Muscle layer of colon (tissue), 2 donors: ENCODE data around the gene RASAL3.

Experiments used
- H3K27ac ChIP-seq: one replicate; pipeline ENCODE4 v1.7.0; 2013; ENCODE audit warnings: low read depth, mild to moderate bottlenecking, low read length, moderate library complexity
- H3K27me3 ChIP-seq, 2 donors: one replicate each; pipeline ENCODE4 v1.7.0; 2013; ENCODE audit warnings: low read length in 2 of 2, mild to moderate bottlenecking in 2 of 2; ENCODE audit not compliant: insufficient read depth in 2 of 2, control insufficient read depth in 1 of 2
- H3K36me3 ChIP-seq: one replicate; pipeline ENCODE4 v1.7.0; 2013; ENCODE audit warnings: mild to moderate bottlenecking, low read length; ENCODE audit not compliant: insufficient read depth
- H3K4me1 ChIP-seq: one replicate; pipeline ENCODE4 v1.7.0; 2013; ENCODE audit warnings: mild to moderate bottlenecking, low read length; ENCODE audit not compliant: insufficient read depth
- H3K4me3 ChIP-seq, 2 donors: one replicate each; pipeline ENCODE4 v1.7.0; 2013; ENCODE audit warnings: low read length in 2 of 2, low read depth in 1 of 2, mild to moderate bottlenecking in 1 of 2, moderate library complexity in 1 of 2
- H3K9ac ChIP-seq: one replicate; pipeline ENCODE4 v1.7.0; 2013; ENCODE audit warnings: low read length
- H3K9me3 ChIP-seq: one replicate; pipeline ENCODE4 v1.7.0; 2013; ENCODE audit warnings: mild to moderate bottlenecking, low read length
- donor health status: abdominal sarcoma.
- donor health status: Adenocarcinoma of cecum.

Gene RASAL3

GRCh38 chr19:15437355-15438123, 26.8 kb downstream of the RASAL3 start:
- H3K9me3 ChIP-seq, result no peaks in the 10 kb centered on the region
- H3K4me3 ChIP-seq, result no peak overlapping the region
- no peaks in the 10 kb centered on the region for H3K36me3 ChIP-seq
- no peak overlapping the region for H3K9ac ChIP-seq
- H3K4me1 ChIP-seq, result peaks cover 10% of the 10 kb centered on the region
- no peaks in the 10 kb centered on the region for H3K27me3 ChIP-seq
- no peak overlapping the region for H3K27ac ChIP-seq

- H3K4me1 ChIP-seq, result peaks cover 11% of the 10 kb centered on the region
- H3K27me3 ChIP-seq, result no peaks in the 10 kb centered on the region
- H3K4me3 ChIP-seq, result no peak overlapping the region
- H3K27ac ChIP-seq, result no peak overlapping the region
- H3K9ac ChIP-seq, result no peak overlapping the region
- no peaks in the 10 kb centered on the region for H3K9me3 ChIP-seq
- no peaks in the 10 kb centered on the region for H3K36me3 ChIP-seq
These were observed 27.6 kb downstream of the RASAL3 start for GRCh38 chr19:15436826-15437110.

GRCh38 chr19:15436012-15436825, 28.1 kb downstream of the RASAL3 start:
- H3K36me3 ChIP-seq, result no peaks in the 10 kb centered on the region
- H3K9me3 ChIP-seq, result no peaks in the 10 kb centered on the region
- peaks cover 16% of the 10 kb centered on the region for H3K4me1 ChIP-seq
- no peak overlapping the region for H3K9ac ChIP-seq
- no peaks in the 10 kb centered on the region for H3K27me3 ChIP-seq
- no peak overlapping the region for H3K27ac ChIP-seq
- no peak overlapping the region for H3K4me3 ChIP-seq

- Histone ChIP-seq H3K9ac (peak overlapping the region; percentile 36), H3K27ac (peak overlapping the region; percentile 90), H3K27me3 (no peaks in the 10 kb centered on the region), H3K4me3 (peak overlapping the region in 1 of 2 donors; percentile 92), H3K9me3 (no peaks in the 10 kb centered on the region), H3K4me1 (peaks cover 28% of the 10 kb centered on the region), H3K36me3 (no peaks in the 10 kb centered on the region)
These were observed 30.8 kb downstream of the RASAL3 start for GRCh38 chr19:15433519-15434069.

- no peaks in the 10 kb centered on the region for H3K36me3 ChIP-seq
- peak overlapping the region; percentile 90 for H3K27ac ChIP-seq
- no peaks in the 10 kb centered on the region for H3K27me3 ChIP-seq
- H3K4me3 ChIP-seq, result peak overlapping the region; percentile 84 to 92
- peak overlapping the region; percentile 36 for H3K9ac ChIP-seq
- H3K4me1 ChIP-seq, result peaks cover 25% of the 10 kb centered on the region
- H3K9me3 ChIP-seq, result no peaks in the 10 kb centered on the region
These were observed 31.5 kb downstream of the RASAL3 start for GRCh38 chr19:15432629-15433518.

GRCh38 chr19:15432018-15432494, 32.3 kb downstream of the RASAL3 start:
- Histone ChIP-seq H3K9me3 (no peaks in the 10 kb centered on the region), H3K4me3 (peak overlapping the region; percentile 80 to 81), H3K9ac (peak overlapping the region; percentile 46), H3K4me1 (peaks cover 23% of the 10 kb centered on the region), H3K36me3 (no peaks in the 10 kb centered on the region), H3K27ac (peak overlapping the region; percentile 66), H3K27me3 (no peaks in the 10 kb centered on the region)

- H3K27ac ChIP-seq, result peak overlapping the region; percentile 66
- no peaks in the 10 kb centered on the region for H3K9me3 ChIP-seq
- peaks cover 23% of the 10 kb centered on the region for H3K4me1 ChIP-seq
- H3K4me3 ChIP-seq, result peak overlapping the region; percentile 80 to 81
- peak overlapping the region; percentile 46 for H3K9ac ChIP-seq
- H3K27me3 ChIP-seq, result no peaks in the 10 kb centered on the region
- H3K36me3 ChIP-seq, result peaks cover 5% of the 10 kb centered on the region
These were observed 32.8 kb downstream of the RASAL3 start for GRCh38 chr19:15431396-15432017.

- Histone ChIP-seq H3K36me3 (peaks cover 11% of the 10 kb centered on the region), H3K27me3 (no peaks in the 10 kb centered on the region), H3K9me3 (no peaks in the 10 kb centered on the region), H3K27ac (no peak overlapping the region), H3K4me3 (peak overlapping the region in 1 of 2 donors; percentile 80), H3K4me1 (peaks cover 23% of the 10 kb centered on the region), H3K9ac (no peak overlapping the region)
These were observed 33.7 kb downstream of the RASAL3 start for GRCh38 chr19:15430526-15431120.

GRCh38 chr19:15429825-15430467, 34.4 kb downstream of the RASAL3 start:
- no peak overlapping the region for H3K27ac ChIP-seq
- H3K9ac ChIP-seq, result no peak overlapping the region
- peaks cover 23% of the 10 kb centered on the region for H3K4me1 ChIP-seq
- no peaks in the 10 kb centered on the region for H3K9me3 ChIP-seq
- H3K4me3 ChIP-seq, result no peak overlapping the region
- peaks cover 17% of the 10 kb centered on the region for H3K36me3 ChIP-seq
- no peaks in the 10 kb centered on the region for H3K27me3 ChIP-seq
